ENCODE results near the gene CALD1. TPM values are rescaled to one million over a fixed set of nuclear protein-coding genes. Genes with fewer than 3 reads are reported as not detected.

CALD1 gene
- total RNA-seq, 4 donors from 2014 or later: 351 to 1,046 (median 551) TPM

DNA sequence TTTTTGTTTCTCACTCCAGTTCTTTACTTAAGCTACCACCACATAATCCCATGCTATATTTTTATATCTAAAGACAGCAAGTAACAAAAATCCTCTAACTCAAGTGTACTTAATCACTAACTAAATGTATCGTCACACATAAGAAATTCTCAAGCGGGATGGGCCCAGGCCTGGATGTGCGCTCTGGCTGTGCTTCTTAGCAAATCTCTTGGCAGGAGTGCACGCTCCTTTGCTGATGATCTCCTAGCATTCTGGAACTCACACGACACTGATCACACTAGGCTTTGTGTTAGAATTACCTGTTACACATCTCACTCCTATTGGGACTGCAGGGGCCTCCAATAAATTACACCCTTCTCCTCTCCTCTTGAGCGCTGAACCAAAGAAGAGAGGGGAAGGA is 46.7 kb upstream of the CALD1 start:
- TF ChIP-seq, protein P1, sequence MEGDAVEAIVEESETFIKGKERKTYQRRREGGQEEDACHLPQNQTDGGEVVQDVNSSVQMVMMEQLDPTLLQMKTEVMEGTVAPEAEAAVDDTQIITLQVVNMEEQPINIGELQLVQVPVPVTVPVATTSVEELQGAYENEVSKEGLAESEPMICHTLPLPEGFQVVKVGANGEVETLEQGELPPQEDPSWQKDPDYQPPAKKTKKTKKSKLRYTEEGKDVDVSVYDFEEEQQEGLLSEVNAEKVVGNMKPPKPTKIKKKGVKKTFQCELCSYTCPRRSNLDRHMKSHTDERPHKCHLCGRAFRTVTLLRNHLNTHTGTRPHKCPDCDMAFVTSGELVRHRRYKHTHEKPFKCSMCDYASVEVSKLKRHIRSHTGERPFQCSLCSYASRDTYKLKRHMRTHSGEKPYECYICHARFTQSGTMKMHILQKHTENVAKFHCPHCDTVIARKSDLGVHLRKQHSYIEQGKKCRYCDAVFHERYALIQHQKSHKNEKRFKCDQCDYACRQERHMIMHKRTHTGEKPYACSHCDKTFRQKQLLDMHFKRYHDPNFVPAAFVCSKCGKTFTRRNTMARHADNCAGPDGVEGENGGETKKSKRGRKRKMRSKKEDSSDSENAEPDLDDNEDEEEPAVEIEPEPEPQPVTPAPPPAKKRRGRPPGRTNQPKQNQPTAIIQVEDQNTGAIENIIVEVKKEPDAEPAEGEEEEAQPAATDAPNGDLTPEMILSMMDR (IDR thresholded peaks at IDR 0.05): no peak
- no peak for TF ChIP-seq POLR2A (IDR thresholded peaks at IDR 0.05)
- no peak overlapping the region for H3K4me3 ChIP-seq
- peak overlapping the region; percentile 90 to 93 for H3K27ac ChIP-seq
- H3K27me3 ChIP-seq: no peaks in the 10 kb centered on the region
- intact Hi-C loops (cut with DNase I; ENCODE audit: low total_unique reads): no loop called here
- H3K4me1 ChIP-seq: peaks cover 13 to 16% of the 10 kb centered on the region in 2 donors
- H3K36me3 ChIP-seq: no peaks in the 10 kb centered on the region
- DNase-seq: peak in 1 of 2 donors; percentile 43
- H3K9me3 ChIP-seq: no peaks in the 10 kb centered on the region

DNA sequence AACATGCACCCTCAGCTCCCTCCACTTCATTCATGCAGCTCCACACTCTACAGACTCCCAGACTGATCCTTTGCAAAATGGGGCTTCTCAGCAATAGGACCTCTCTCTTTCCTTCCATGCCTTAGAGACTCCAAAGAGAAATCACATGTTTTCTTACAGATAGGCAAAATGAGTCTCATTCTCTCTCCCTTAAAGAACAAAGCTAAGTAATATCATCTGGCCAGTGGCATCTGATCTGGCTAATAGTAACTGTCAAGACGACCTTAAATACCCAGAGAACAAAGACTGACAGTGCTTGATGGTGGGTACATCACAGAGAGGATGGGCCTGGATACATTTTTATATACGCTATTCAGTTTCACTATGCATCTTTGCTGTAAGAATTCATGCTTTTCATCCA is 43.1 kb upstream of the CALD1 start:
- TF ChIP-seq, protein P1 (IDR thresholded peaks at IDR 0.05): no peak
- TF ChIP-seq POLR2A (IDR thresholded peaks at IDR 0.05): no peak
- Histone ChIP-seq H3K9me3 (no peaks in the 10 kb centered on the region), H3K4me1 (peaks cover 0 to 5% of the 10 kb centered on the region in 2 donors), H3K4me3 (no peak overlapping the region), H3K27me3 (no peaks in the 10 kb centered on the region), H3K36me3 (no peaks in the 10 kb centered on the region), H3K27ac (peak overlapping the region in 1 of 2 donors; percentile 84)
- intact Hi-C loops (cut with DNase I; ENCODE audit: low total_unique reads): no loop called here
- DNase-seq: no peak

DNA sequence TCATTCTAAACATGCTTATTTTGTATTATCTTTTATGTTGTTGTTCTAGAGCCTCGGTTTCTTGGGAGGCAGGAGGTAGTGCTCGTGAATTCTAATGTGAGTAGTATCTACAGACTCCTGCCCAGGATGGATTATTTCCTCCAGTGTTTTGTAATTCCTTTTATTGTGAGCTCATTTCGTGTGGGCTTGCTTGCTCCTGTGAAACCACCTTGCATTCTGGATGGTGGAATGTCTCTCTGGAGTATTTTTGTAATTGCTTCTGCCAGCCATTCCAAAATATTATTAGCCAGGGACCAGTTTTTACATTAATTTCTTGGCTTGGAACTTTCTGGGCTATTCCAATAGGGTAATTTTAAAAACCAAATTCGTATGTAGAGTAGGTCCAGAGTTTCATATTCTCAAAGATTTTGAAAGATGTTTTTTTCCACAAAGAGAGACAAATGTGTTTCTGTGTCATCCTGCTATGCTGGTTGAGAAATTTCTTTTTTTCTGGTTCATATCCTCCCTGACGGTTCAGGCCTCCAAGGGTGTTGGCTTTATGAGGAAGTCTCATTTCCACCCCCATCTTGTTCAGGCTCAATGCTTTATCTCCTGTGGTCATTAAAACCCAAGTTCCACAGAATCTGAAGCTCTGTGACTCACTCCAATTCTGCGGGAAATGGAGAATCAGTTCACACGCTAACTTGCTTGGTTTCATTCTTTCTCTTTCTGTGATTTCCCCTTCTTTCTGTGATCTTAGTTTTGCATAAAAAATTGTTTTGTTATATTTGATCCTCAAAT is 41.7 kb upstream of the CALD1 start:
- Histone ChIP-seq H3K36me3 (no peaks in the 10 kb centered on the region), H3K9me3 (no peaks in the 10 kb centered on the region), H3K27me3 (no peaks in the 10 kb centered on the region), H3K27ac (peak overlapping the region; percentile 84), H3K4me1 (no peaks in the 10 kb centered on the region), H3K4me3 (peak overlapping the region in 1 of 2 donors; percentile 15)
- intact Hi-C loops (cut with DNase I; ENCODE audit: low total_unique reads): no loop called here
- DNase-seq: peak in 1 of 2 donors; percentile 71
- TF ChIP-seq, protein P1 (IDR thresholded peaks at IDR 0.05): no peak
- no peak for TF ChIP-seq POLR2A (IDR thresholded peaks at IDR 0.05)

DNA sequence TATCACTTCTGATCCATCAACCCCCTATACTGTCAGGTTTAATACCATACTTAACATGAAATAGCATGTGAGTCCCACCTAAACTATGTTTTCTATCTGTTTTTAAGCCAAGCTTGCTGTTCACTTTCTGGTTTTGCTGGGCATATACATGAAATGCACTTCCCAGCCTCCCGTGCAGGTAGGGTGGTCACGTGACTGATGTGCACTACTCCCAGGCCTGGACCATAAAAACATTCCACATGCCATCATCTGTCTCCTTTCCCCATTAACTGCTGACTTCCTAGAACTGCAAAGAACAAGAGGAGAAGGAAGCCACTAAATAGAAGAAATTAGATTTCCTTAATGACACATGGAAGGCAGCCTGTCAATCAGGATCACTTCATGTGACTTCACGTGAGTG is 40.1 kb upstream of the CALD1 start:
- Histone ChIP-seq H3K27me3 (no peaks in the 10 kb centered on the region), H3K9me3 (no peaks in the 10 kb centered on the region), H3K4me1 (peaks cover 0 to 4% of the 10 kb centered on the region in 2 donors), H3K36me3 (no peaks in the 10 kb centered on the region), H3K27ac (peak overlapping the region; percentile 84), H3K4me3 (no peak overlapping the region)
- no peak for DNase-seq
- intact Hi-C loops (cut with DNase I; ENCODE audit: low total_unique reads): no loop called here
- TF ChIP-seq, protein P1 (IDR thresholded peaks at IDR 0.05): no peak
- TF ChIP-seq POLR2A (IDR thresholded peaks at IDR 0.05): no peak

DNA sequence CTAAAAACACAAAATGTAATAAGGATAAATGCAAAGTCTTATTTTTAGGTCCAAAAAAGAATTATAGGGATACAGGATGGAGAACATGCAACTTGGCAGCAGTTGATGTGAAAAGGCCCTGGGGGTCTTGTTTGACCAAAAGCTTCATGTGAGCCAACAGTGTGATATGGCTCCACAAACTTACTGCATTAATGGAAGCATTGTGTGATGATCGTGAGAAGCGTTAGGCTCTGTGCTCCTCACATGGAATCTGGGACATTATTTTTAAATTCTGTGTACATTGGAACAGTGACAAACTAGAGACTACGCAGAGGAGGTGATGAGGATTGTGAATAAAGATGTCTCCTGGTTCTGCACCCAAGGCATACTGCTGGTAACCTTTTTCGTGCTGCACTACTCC is 39.1 kb upstream of the CALD1 start:
- H3K4me1 ChIP-seq: peaks cover 4 to 9% of the 10 kb centered on the region in 2 donors
- TF ChIP-seq POLR2A (IDR thresholded peaks at IDR 0.05): no peak
- TF ChIP-seq, protein P1 (IDR thresholded peaks at IDR 0.05): no peak
- DNase-seq: no peak
- no peaks in the 10 kb centered on the region for H3K36me3 ChIP-seq
- H3K27ac ChIP-seq: no peak overlapping the region
- H3K27me3 ChIP-seq: no peaks in the 10 kb centered on the region
- intact Hi-C loops (cut with DNase I; ENCODE audit: low total_unique reads): no loop called here
- H3K9me3 ChIP-seq: no peaks in the 10 kb centered on the region
- H3K4me3 ChIP-seq: no peak overlapping the region

Measured in uterus (tissue), 4 donors.